Neuronal stem cell (in vitro differentiated cells): ENCODE data around the gene MRPL1.

Experiments used
- DNase-seq: peaks from one replicate; pipeline ENCODE4 v3.0.0-alpha.2; 2013; ENCODE audit warnings: low spot score
- H2AFZ ChIP-seq: one replicate; pipeline ENCODE4 v1.6.1; 2013; ENCODE audit warnings: mild to moderate bottlenecking, low read length, inconsistent platforms
- H2AK5ac ChIP-seq: 2 replicates; pipeline ENCODE4 v1.6.1; 2013; ENCODE audit warnings: low read depth, mild to moderate bottlenecking, inconsistent platforms, low read length, moderate library complexity, mixed read lengths
- H2BK120ac ChIP-seq: 2 replicates; pipeline ENCODE4 v1.6.1; 2013; ENCODE audit warnings: low read depth, mild to moderate bottlenecking, inconsistent platforms, low read length, moderate library complexity, mixed read lengths
- H2BK12ac ChIP-seq: one replicate; pipeline ENCODE4 v1.6.1; 2013; ENCODE audit warnings: low read length, inconsistent platforms
- H2BK15ac ChIP-seq: 2 replicates; pipeline ENCODE4 v1.6.1; 2013; ENCODE audit warnings: mild to moderate bottlenecking, low read length, inconsistent platforms, mixed read lengths
- H2BK5ac ChIP-seq: one replicate; pipeline ENCODE4 v1.6.1; 2013; ENCODE audit warnings: inconsistent platforms, mild to moderate bottlenecking, low read length, moderate library complexity
- H3K14ac ChIP-seq: one replicate; pipeline ENCODE4 v1.6.1; 2013; ENCODE audit warnings: low read length, inconsistent platforms
- H3K18ac ChIP-seq: 2 replicates; pipeline ENCODE4 v1.6.1; 2013; ENCODE audit warnings: low read length, inconsistent platforms
- H3K23ac ChIP-seq: 2 replicates; pipeline ENCODE4 v1.6.1; 2013; ENCODE audit warnings: low read depth, mild to moderate bottlenecking, mixed read lengths, low read length, inconsistent platforms; ENCODE audit not compliant: poor library complexity
- H3K27ac ChIP-seq: replicated peaks from 3 replicates; pipeline ENCODE4 v1.5.1; 2013; ENCODE audit warnings: low read length, inconsistent platforms
- H3K27me3 ChIP-seq, 3 experiments: 2 replicates each; pipeline ENCODE4 v1.6.1; 2013; ENCODE audit warnings: low read length in 3 of 3, mild to moderate bottlenecking in 2 of 3, inconsistent platforms in 1 of 3, low read depth in 1 of 3, mixed read lengths in 1 of 3, moderate library complexity in 1 of 3; ENCODE audit not compliant: control insufficient read depth in 3 of 3, insufficient read depth in 3 of 3
- H3K36me3 ChIP-seq, 2 donors: replicated peaks in 1 of 2; 2 replicates each; pipeline ENCODE4 v1.6.1; 2013; ENCODE audit warnings: low read length in 2 of 2; ENCODE audit not compliant: control insufficient read depth in 2 of 2, insufficient read depth in 2 of 2
- H3K4ac ChIP-seq: 2 replicates; pipeline ENCODE4 v1.6.1; 2013; ENCODE audit warnings: inconsistent platforms, mild to moderate bottlenecking, low read length, moderate library complexity
- H3K4me1 ChIP-seq, 2 donors: 1 replicate in 1 of 2; 2 replicates in 1 of 2; pipeline ENCODE4 v1.6.1; 2013; ENCODE audit warnings: low read length in 2 of 2, low read depth in 1 of 2; ENCODE audit not compliant: control insufficient read depth in 2 of 2, insufficient read depth in 1 of 2
- H3K4me2 ChIP-seq: one replicate; pipeline ENCODE4 v1.6.1; 2013; ENCODE audit warnings: mild to moderate bottlenecking, low read length, inconsistent platforms; ENCODE audit not compliant: insufficient read depth, poor library complexity, severe bottlenecking
- H3K4me3 ChIP-seq, 2 donors: 2 replicates each; pipeline ENCODE4 v1.5.1; 2013; ENCODE audit warnings: low read length in 2 of 2, mild to moderate bottlenecking in 2 of 2, inconsistent platforms in 1 of 2, moderate library complexity in 1 of 2
- H3K79me1 ChIP-seq: one replicate; pipeline ENCODE4 v1.6.1; 2013; ENCODE audit warnings: low read depth, mild to moderate bottlenecking, inconsistent platforms, low read length, moderate library complexity
- H3K9ac ChIP-seq: one replicate; pipeline ENCODE4 v1.6.1; 2013; ENCODE audit warnings: mild to moderate bottlenecking, low read depth, low read length, inconsistent platforms; ENCODE audit not compliant: poor library complexity
- H3K9me3 ChIP-seq, 2 donors: replicated peaks in 1 of 2; 2 replicates each; pipeline versions ENCODE3 to v1.6.1; 2013; ENCODE audit warnings: low read length in 2 of 2, mild to moderate bottlenecking in 2 of 2, inconsistent platforms in 1 of 2, low read depth in 1 of 2, mixed read lengths in 1 of 2, moderate library complexity in 1 of 2; ENCODE audit not compliant: control insufficient read depth in 2 of 2, insufficient read depth in 1 of 2
- H4K8ac ChIP-seq: one replicate; pipeline ENCODE4 v1.6.1; 2013; ENCODE audit warnings: low read depth, mild to moderate bottlenecking, inconsistent platforms, low read length, moderate library complexity
- H4K91ac ChIP-seq: one replicate; pipeline ENCODE4 v1.6.1; 2013; ENCODE audit warnings: low read length, low read depth, mild to moderate bottlenecking, inconsistent platforms; ENCODE audit not compliant: poor library complexity
- WGBS, 2 donors: extraction: QIAGEN DNeasy Blood & Tissue Kit; methylation state at CpG; one replicate each; pipeline ENCODE4 v1.1.7; 2013; ENCODE audit warnings: missing lambda C conversion rate in 2 of 2, mixed read lengths in 1 of 2; ENCODE audit not compliant: insufficient read length in 2 of 2, insufficient replicate concordance in 1 of 2; ENCODE audit errors: extremely low coverage in 2 of 2; 5-methylcytosine and 5-hydroxymethylcytosine counted together

Gene MRPL1

GRCh38 chr4:77819843-77820648 is 42.6 kb upstream of the MRPL1 start:
- H3K27me3 ChIP-seq, result peaks cover 0 to 8% (median 0%) of the 10 kb centered on the region in 3 experiments
- no peak overlapping the region for H2BK12ac ChIP-seq
- H2AK5ac ChIP-seq, result peak overlapping the region; percentile 88
- H3K4me2 ChIP-seq, result peak overlapping the region; percentile 98
- H3K18ac ChIP-seq, result peak overlapping the region; percentile 92
- H3K14ac ChIP-seq, result peak overlapping the region; percentile 82
- H3K4me1 ChIP-seq, result peaks cover 1 to 2% of the 10 kb centered on the region in 2 donors
- DNase-seq, result peak; percentile 76
- H2BK15ac ChIP-seq, result no peak overlapping the region
- peak overlapping the region; percentile 75 for H2BK5ac ChIP-seq
- H3K36me3 ChIP-seq, result no peaks in the 10 kb centered on the region
- no peaks in the 10 kb centered on the region for H3K9me3 ChIP-seq
- H4K8ac ChIP-seq, result no peak overlapping the region
- H2BK120ac ChIP-seq, result no peak overlapping the region
- WGBS, 2 donors, result no CpG with 5 or more reads among the region's 81 CpGs
- H3K4ac ChIP-seq, result no peak overlapping the region
- H3K23ac ChIP-seq, result peak overlapping the region; percentile 73
- no peak overlapping the region for H4K91ac ChIP-seq
- peak overlapping the region; percentile 93 for H2AFZ ChIP-seq
- peak overlapping the region; percentile 52 for H3K27ac ChIP-seq
- peak overlapping the region; percentile 84 for H3K9ac ChIP-seq
- H3K79me1 ChIP-seq, result peaks cover 1% of the 10 kb centered on the region
- H3K4me3 ChIP-seq, result peak overlapping the region; percentile 97 to 98

- H3K4me2 ChIP-seq, result no peak overlapping the region
- no peak overlapping the region for H2BK12ac ChIP-seq
- no peak overlapping the region for H3K4ac ChIP-seq
- H2AK5ac ChIP-seq, result no peak overlapping the region
- no peak overlapping the region for H2BK120ac ChIP-seq
- no peak overlapping the region for H4K8ac ChIP-seq
- H3K79me1 ChIP-seq, result peaks cover 1% of the 10 kb centered on the region
- no peak overlapping the region for H4K91ac ChIP-seq
- H3K36me3 ChIP-seq, result no peaks in the 10 kb centered on the region
- H3K14ac ChIP-seq, result no peak overlapping the region
- no peak for DNase-seq
- H3K27ac ChIP-seq, result peak overlapping the region; percentile 52
- no peak overlapping the region for H3K9ac ChIP-seq
- no peaks in the 10 kb centered on the region for H3K9me3 ChIP-seq
- H2BK15ac ChIP-seq, result no peak overlapping the region
- H3K4me3 ChIP-seq, result peak overlapping the region; percentile 80 to 97
- peak overlapping the region; percentile 87 for H3K18ac ChIP-seq
- WGBS, 2 donors, result no CpG with 5 or more reads among the region's 14 CpGs
- H3K23ac ChIP-seq, result no peak overlapping the region
- H2AFZ ChIP-seq, result peak overlapping the region; percentile 93
- H3K27me3 ChIP-seq, result peaks cover 0 to 8% (median 0%) of the 10 kb centered on the region in 3 experiments
- H3K4me1 ChIP-seq, result peaks cover 1 to 2% of the 10 kb centered on the region in 2 donors
- peak overlapping the region; percentile 75 for H2BK5ac ChIP-seq
Measured at GRCh38 chr4:77820649-77821561, 41.7 kb upstream of the MRPL1 start.

GRCh38 chr4:77821775-77822174 is 40.9 kb upstream of the MRPL1 start:
- no peak overlapping the region for H3K27ac ChIP-seq
- H2BK15ac ChIP-seq, result no peak overlapping the region
- DNase-seq, result no peak
- H3K4me2 ChIP-seq, result no peak overlapping the region
- WGBS, 2 donors, result no CpG with 5 or more reads among the region's 1 CpG
- H3K4ac ChIP-seq, result no peak overlapping the region
- H3K4me3 ChIP-seq, result no peak overlapping the region
- peaks cover 1% of the 10 kb centered on the region for H3K79me1 ChIP-seq
- no peak overlapping the region for H3K9ac ChIP-seq
- H3K27me3 ChIP-seq, result peaks cover 0 to 8% (median 0%) of the 10 kb centered on the region in 3 experiments
- no peak overlapping the region for H4K8ac ChIP-seq
- no peak overlapping the region for H2BK5ac ChIP-seq
- H3K14ac ChIP-seq, result no peak overlapping the region
- H2BK120ac ChIP-seq, result no peak overlapping the region
- no peak overlapping the region for H3K18ac ChIP-seq
- H3K9me3 ChIP-seq, result no peaks in the 10 kb centered on the region
- no peak overlapping the region for H2AFZ ChIP-seq
- no peak overlapping the region for H2AK5ac ChIP-seq
- H2BK12ac ChIP-seq, result no peak overlapping the region
- H3K23ac ChIP-seq, result no peak overlapping the region
- H4K91ac ChIP-seq, result no peak overlapping the region
- no peaks in the 10 kb centered on the region for H3K36me3 ChIP-seq
- peaks cover 1 to 2% of the 10 kb centered on the region in 2 donors for H3K4me1 ChIP-seq

- no peaks in the 10 kb centered on the region for H3K4me1 ChIP-seq
- WGBS, 2 donors, result no CpG with 5 or more reads among the region's 6 CpGs
- no peak for DNase-seq
- no peaks in the 10 kb centered on the region for H3K9me3 ChIP-seq
- no peak overlapping the region for H3K23ac ChIP-seq
- H2BK15ac ChIP-seq, result no peak overlapping the region
- H2AFZ ChIP-seq, result no peak overlapping the region
- H3K9ac ChIP-seq, result no peak overlapping the region
- no peaks in the 10 kb centered on the region for H3K36me3 ChIP-seq
- no peak overlapping the region for H2BK120ac ChIP-seq
- H2AK5ac ChIP-seq, result no peak overlapping the region
- no peaks in the 10 kb centered on the region for H3K27me3 ChIP-seq
- H2BK12ac ChIP-seq, result no peak overlapping the region
- no peak overlapping the region for H3K14ac ChIP-seq
- no peak overlapping the region for H3K18ac ChIP-seq
- no peaks in the 10 kb centered on the region for H3K79me1 ChIP-seq
- no peak overlapping the region for H2BK5ac ChIP-seq
- no peak overlapping the region for H4K91ac ChIP-seq
- no peak overlapping the region for H3K4me3 ChIP-seq
- no peak overlapping the region for H4K8ac ChIP-seq
- no peak overlapping the region for H3K4ac ChIP-seq
- no peak overlapping the region for H3K27ac ChIP-seq
- no peak overlapping the region for H3K4me2 ChIP-seq
Measured at GRCh38 chr4:77826275-77826674, 36.4 kb upstream of the MRPL1 start.
